GM19193 (cell line): ENCODE results near the gene ASB10.

Experiments
- POLR2A ChIP-seq: IDR thresholded peaks from 4 replicates; pipeline ENCODE4 v1.6.1; 2011; ENCODE audit not compliant: insufficient read depth, insufficient read length; ENCODE audit errors: extremely low read depth

The ASB10 gene, protein sequence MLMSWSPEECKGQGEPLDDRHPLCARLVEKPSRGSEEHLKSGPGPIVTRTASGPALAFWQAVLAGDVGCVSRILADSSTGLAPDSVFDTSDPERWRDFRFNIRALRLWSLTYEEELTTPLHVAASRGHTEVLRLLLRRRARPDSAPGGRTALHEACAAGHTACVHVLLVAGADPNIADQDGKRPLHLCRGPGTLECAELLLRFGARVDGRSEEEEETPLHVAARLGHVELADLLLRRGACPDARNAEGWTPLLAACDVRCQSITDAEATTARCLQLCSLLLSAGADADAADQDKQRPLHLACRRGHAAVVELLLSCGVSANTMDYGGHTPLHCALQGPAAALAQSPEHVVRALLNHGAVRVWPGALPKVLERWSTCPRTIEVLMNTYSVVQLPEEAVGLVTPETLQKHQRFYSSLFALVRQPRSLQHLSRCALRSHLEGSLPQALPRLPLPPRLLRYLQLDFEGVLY

DNA sequence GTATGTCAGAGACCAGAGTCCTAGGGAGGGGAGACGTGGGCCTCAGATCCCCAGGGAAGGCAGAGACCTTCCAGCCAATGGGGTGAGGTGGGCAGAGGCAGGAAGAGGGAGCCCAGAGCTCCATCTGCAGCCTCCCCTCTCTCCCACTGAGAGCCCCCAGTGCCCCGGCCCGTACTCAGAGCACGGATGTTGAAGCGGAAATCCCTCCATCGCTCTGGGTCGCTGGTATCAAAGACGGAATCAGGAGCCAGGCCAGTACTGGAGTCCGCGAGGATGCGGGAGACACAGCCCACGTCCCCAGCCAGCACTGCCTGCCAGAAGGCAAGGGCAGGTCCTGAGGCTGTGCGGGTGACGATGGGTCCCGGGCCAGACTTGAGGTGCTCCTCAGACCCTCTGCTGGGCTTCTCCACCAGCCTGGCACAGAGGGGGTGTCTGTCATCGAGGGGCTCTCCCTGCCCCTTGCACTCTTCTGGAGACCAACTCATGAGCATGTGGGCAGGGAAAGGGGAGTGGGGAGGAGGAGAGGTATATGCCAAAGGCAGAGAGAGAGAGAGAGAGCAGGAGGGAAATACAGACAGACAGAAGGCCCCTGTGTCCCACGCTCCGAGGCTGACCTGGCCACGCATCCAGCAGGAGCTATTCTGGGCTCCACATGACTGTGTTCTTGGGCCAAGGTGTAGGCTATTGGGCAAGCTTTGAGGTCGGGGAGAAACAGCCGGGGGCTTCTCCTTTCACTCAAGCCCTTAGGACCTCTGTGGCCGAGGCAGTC is at the start of gene ASB10:
Gene ASB10, minus strand, starts transcription at position 611 of the 769 bp plus-strand sequence. Its CDS starts 120 bp downstream, at position 491.
- TF ChIP-seq POLR2A, result no peak

DNA sequence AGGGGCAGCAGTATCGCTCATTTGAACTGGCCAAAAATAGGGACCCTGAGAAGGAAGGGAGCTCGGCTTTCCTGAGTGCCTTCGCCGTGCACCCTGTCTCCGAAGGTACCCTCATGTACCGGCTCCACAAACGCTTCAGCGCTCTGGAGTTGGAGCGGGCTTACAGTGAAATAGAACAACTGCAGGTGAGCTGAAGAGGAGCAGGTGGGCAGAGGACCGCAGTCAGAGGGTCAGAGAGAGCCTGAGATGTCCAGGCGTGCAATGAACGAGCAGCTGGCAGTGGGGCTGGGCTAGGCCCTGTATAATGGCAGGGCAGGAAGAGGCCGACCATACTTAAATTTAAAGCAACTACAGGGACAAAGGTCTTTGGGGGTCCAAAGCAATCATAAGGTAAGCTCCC is 49.4 kb upstream of the ASB10 start:
- TF ChIP-seq POLR2A, result no peak

DNA sequence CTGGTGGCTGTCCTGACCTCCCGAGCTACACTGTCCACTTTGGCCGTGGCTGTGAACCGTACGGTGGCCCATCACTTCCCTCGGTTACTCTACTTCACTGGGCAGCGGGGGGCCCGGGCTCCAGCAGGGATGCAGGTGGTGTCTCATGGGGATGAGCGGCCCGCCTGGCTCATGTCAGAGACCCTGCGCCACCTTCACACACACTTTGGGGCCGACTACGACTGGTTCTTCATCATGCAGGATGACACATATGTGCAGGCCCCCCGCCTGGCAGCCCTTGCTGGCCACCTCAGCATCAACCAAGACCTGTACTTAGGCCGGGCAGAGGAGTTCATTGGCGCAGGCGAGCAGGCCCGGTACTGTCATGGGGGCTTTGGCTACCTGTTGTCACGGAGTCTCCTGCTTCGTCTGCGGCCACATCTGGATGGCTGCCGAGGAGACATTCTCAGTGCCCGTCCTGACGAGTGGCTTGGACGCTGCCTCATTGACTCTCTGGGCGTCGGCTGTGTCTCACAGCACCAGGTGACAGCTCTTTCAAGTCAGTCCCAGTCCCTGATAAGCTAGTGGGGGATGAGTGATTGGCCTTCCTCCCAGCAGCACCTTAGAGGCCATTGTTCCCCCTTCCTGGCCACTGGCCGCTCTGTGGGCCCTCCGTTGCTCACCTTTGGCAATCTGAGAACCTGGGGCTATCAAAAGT is 48.2 kb upstream of the ASB10 start:
- no peak for TF ChIP-seq POLR2A

DNA sequence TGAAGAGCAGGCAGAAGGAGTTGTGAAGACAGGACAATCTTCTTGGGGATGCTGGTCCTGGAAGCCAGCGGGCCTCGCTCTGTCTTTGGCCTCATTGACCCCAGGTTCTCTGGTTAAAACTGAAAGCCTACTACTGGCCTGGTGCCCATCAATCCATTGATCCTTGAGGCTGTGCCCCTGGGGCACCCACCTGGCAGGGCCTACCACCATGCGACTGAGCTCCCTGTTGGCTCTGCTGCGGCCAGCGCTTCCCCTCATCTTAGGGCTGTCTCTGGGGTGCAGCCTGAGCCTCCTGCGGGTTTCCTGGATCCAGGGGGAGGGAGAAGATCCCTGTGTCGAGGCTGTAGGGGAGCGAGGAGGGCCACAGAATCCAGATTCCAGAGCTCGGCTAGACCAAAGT is 46.8 kb upstream of the ASB10 start:
- no peak for TF ChIP-seq POLR2A

DNA sequence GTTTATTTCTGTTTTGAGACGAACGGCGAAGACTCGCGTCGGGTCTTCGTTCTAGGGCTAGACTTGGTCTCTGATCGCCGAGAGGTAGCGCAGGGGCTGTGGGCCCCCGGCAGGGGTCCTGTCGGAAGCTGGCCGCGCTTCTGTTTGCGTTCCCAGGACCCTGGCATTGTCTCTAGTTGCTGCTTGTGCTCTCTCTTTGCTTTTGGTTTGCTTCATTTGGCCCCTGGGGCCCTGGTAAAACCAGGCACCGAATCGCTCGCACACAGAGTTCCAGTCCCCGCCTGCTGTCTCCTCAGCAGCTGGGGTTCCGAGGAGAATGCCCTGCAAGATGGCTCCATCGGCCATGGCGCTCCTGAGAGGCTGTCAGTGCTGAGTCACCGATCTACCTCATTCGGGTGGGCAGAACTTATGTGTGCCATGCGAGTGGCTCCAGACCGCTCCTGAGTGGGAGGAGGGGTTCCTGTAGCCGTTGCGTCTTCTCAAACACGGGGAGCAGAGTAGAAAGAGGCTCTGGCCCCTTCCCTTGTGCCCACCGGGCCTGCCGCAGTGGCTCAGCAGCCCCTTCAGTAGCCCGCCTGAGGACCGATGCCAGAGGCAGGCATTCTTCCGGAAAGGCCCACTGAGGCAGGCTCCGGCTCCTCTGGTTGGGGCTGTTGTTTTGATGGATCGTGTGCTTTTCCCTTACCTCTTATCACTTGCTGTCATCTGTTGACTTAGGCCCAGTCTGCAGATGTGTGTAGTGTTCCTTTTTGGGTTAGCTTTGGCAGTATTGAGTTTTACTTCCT is 46.1 kb upstream of the ASB10 start:
- TF ChIP-seq POLR2A, result peak; percentile 49

DNA sequence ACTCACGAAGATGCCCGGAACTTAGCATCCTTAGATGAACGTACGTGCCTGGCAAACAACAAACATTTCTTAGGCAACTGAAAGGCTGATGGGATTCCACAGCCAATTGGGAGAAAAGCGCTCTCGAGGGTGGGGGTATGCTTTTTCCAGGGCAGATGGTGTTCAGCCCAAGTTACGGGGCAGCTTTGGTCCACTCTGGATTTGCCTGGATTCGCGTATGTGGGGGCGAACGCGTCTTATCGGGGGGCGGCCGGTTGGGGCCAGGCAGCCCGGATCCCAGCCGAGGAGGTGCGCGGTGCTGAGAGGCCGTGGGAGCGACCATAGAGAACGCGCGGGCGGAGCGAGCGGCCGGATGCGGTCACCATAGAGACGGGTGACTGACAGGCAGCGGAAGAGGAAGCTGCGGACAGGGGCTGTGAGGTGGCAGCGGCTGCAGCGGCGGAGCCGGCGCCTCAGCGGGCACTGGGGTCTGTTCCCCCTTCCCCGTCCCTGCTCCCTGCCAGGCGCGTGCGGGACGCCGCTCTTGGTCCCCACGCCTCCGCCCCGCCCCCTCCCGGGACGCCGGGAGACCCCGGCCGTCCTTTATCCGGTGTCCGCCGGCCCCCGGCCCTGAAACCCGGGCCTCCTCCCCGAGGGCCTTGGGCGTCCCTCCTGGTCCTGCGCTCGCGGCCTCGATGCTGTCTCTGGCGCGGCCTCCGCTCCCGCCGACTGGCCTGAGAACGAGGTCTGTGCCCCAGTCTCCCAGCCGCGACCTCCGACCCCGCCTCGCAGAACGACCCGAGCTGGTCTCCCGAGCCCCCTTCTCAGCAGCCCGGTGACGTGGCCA is 45.3 kb upstream of the ASB10 start, which contains the start of gene CHPF2:
Gene CHPF2, plus strand, starts transcription at position 393 of the 826 bp plus-strand sequence. CDS start 1,529 bp downstream, outside the sequence.
- peak; percentile 89 for TF ChIP-seq POLR2A

DNA sequence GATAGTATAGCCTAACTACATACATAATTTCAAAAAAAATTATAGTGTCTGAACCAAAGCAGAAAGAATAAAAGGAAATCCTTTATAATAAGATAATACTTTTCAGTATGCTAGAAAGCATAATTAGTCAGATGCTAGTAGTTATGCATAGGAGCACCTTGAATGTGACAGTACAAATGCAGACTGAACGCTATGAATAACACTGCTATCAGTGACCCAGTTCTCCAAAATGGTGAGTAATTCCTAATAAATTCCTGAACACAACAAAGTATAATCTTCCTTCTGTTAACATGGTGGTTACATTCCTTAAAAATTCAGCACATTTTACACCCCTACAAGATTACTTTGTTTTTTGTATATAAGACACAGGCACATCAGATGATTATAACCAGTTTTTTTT is 44.0 kb upstream of the ASB10 start:
- no peak for TF ChIP-seq POLR2A

DNA sequence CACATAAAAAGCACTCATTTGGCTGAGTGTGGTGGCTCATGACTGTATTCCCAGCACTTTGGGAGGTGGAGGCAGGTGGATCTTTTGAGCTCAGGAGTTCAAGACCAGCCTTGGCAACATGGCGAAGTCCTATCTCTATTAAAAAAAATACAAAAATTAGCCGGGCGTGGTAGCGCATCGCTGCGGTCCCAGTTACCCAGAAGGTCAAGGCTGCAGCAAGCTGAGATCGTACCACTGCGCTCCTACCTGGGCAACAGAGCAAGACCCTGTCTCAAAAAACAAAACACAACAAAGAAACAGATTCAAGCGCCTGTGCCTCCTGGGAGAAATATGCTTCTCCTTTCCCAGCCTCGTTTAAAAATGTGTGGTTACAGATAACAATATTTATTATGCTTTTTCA is 42.2 kb upstream of the ASB10 start:
- TF ChIP-seq POLR2A, result no peak

DNA sequence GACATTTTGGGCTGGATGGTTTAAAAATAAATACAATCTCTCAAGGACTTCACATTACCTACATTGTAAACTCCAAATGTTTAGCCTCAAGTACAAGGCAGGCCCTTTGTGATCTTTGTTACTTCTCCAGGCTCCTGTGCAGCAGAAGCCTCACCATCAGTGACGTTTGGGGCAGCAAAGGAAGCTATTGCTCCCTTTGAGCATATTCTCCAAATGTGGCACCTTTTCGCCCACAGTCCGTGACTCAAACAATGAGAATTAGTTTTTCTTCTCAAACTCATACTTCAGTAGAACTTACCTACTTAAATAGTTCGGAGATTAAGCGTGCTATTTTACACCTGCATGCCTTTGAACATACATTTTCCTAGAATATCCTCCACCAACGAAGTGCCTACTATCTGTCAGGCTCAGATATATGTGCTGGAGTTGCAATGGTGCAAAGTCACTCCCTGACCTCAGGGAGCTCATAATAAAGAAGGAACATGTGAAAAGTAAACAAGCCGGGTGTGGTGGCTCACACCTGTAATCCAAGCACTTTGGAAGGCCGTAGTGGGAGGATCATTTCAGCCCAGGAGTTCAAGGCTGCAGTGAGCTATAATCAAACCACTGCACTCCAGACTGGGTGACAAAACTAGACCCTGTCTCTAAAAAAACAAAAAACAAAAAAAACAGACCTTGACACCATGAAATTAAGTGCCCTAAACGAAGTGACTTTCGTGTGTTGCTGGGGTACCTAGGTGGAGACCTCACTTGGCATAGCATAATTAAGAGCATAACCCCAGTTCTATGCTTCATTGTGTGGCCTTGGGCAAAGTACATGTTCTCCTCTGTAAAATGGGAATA is 41.2 kb upstream of the ASB10 start:
- no peak for TF ChIP-seq POLR2A

DNA sequence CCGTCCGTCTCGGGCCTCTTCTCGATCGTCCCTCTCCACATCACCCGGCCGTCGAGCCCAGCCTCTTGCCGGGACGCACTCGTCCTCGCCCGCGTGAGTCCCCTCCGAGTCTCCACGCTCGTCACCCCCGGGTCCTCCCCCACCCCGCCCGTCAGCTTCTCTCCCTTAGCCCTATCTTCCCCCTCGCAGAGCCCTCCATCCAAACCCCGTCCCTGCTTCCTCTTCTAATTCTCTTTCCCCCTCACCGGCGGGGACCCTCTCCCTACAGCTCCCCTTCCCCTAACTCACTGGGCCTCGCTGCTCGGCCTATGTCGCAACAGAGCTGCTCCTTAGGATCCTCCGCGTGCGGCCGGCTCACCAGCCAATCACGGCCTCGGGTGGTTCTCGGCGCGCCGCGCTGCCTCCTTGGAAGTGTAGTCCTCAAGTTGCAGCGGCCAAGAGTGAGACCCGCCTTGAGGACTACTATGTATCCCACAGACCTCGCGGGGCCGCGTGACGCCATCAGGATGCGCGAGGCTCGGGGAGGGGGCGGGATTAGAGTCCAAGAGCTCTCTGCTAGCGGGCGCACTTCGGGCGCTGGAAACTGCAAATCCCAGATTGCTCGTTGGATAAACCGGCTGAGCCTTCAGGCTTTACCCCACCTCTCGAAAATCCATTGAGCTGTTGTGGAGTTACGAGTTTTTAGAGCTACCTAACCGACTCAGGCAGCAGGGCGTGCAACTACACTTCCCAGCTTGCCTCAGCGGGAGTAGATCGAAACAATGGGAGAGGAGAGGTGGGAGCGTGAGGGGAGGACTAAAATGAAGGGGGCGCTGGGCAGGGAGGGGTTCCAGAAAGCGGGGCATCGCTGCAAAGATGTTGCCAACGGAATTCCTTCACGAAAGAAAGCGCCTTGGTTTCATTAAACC is 40.1 kb upstream of the ASB10 start, which contains the start of gene ABCF2:
Gene ABCF2, minus strand, starts transcription at position 331 of the 908 bp plus-strand sequence. CDS start 747 bp downstream, outside the sequence.
- TF ChIP-seq POLR2A, result peak; percentile 73

DNA sequence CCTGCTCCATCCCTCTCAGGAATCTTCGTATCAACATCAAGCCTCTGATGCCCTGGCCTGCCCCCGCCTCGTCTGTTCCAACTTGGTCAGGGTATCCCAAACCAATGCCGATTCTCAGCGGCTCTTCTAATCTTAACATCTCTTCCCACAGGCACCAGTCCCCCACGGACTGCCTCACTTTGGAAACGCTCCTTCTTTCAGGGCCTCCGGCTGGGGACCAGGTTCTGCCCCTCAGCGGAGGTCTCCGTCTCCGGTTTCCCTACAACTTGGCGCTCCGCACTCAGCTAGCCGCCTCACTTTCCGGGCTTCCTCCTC is 39.5 kb upstream of the ASB10 start:
- no peak for TF ChIP-seq POLR2A

DNA sequence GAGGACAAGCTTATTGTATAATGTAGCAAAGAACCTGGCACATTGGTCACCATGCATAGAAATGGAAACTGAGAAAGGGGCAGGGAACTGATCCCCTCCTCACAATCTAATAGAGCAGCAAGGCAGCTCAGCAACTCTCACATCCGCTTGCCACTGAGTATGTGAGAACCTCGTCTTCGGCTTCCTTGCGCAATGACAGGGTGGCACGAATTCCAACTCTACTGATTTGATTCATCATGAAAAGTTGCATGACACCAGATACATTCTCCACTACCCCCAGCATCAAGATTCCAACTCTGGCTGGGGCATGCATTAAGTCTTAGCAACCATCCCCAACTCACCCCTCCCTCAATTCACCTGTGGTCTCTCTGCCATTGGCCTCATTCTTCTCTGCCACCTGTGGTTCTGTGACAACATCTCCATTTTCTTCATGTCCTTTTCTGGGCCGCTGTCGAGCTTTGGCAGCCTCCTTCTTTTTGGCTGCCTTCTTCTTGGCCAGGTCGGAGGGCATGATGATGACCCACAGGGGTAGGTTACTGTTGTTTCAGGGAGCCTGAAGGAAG is 39.0 kb upstream of the ASB10 start:
- no peak for TF ChIP-seq POLR2A

DNA sequence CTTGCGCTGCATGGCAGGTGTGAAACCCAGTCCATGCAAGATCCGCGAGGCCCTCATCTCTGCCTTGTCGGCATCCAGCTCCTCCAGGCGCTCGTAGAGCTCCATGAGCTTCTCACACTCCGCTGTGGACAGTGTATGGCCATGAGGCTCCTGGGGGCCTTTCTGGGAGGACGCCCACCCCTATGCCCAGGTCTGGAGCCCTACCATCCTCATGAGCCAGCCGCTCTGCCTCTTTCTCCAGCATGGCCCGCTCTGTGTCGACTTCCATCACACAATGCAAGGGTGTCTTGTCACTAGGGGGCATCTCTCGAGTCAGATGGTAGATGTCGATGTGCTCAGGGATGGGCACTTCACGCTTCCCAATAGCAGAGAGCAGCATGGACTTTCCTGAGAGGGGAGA is 36.7 kb upstream of the ASB10 start:
- no peak for TF ChIP-seq POLR2A
